Measurements from ENCODE around the gene RIMBP2.

- no peak for TF ChIP-seq CTCF (IDR thresholded peaks at IDR 0.05; ENCODE audit: low read length)
- no peak for TF ChIP-seq EZH2 (IDR thresholded peaks at IDR 0.05; ENCODE audit: borderline replicate concordance, low read length)
Measured at GRCh38 chr12:130423991-130424857, 291.9 kb downstream of the RIMBP2 start.
